SH-SY5Y (cell line): Measurements from ENCODE around the gene SLC6A12.

Source experiments
- GATA2 ChIP-seq: IDR thresholded peaks from 2 replicates; pipeline ENCODE4 v1.6.1; 2011; ENCODE audit warnings: mild to moderate bottlenecking, low read depth, low read length
- GATA3 ChIP-seq: IDR thresholded peaks from 2 replicates; pipeline ENCODE4 v1.6.1; 2011; ENCODE audit warnings: low read depth, mild to moderate bottlenecking, low read length, moderate library complexity

The SLC6A12 gene

DNA sequence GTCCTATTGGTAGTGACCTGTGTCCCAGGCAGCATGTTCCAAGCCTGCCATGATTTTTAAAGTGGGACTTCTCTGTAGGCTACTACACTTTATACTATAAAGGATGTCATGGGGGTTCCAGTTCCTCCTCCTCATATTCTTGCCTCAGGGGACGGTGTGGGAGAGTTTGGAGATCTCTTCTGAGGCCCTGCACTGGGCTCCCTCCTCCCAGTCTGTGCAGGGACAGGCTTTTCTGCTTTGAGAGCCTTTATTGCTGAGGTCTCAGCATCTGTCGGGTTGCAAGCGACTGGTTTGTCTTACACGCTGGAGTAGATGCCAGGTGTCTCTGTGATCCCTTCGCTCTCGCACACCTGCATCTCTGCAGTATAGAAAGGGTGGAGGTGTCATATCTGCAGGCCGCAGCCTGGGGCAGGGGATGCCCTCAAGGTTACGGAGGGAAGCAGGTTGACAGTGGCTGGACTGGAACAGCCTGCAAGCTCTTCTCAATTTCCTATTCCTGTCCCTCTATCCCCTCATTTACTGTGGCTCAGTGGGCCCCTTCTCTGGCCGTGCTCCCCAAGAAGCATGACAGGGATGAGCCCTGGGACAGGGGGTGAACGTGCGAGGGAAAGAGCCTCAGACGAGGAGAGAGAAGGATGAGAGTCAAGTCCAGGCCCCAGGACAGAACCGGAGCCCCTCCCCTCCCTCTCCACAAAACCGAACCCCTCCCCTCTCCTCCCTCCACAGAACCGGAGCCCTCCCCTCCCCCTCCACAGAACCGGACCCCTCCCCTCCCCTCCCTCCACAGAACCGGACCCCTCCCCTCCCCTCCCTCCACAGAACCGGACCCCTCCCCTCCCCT, 51.3 kb downstream of the SLC6A12 start:
- TF ChIP-seq GATA3 (no peak), GATA2 (no peak)

DNA sequence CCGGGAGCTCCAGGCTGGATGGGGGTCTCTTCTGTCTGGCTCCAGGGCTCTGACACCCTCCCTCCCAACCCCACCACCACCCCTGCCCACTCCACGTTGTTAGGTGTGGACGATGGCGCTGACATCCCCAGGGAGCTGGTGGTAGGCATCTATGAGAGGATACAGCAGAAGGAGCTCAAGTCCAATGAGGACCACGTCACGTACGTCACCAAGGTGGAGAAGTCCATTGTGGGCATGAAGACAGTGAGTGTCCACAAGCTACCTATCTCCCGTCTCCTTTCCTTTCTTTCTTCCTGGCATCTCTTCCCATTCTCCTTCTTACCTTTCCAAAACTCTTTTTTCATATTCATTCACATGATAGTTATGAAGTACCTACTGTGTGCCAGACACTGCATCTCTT, 52.1 kb downstream of the SLC6A12 start:
- TF ChIP-seq GATA3 (no peak), GATA2 (no peak)

DNA sequence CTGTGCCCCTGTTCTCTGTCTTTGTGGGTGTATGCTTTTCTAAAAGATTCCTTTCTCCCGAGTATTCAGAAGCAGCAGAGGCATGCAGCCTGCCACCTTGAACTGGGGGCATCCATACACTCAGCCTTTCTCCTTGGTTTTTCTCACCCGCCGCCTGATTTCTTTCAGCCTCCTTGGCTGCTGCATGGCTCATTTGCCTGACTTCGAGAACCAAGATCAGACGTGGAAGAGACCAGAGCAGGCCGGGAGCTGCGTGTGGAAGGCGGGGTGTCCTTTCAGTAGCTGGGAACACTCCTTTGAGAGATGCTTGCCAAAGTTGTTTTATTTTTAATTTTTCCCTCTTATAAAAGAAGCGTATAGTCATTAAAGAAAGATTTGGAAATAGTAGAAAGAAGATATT, 53.1 kb downstream of the SLC6A12 start:
- TF ChIP-seq GATA2 = no peak
- no peak for TF ChIP-seq GATA3

DNA sequence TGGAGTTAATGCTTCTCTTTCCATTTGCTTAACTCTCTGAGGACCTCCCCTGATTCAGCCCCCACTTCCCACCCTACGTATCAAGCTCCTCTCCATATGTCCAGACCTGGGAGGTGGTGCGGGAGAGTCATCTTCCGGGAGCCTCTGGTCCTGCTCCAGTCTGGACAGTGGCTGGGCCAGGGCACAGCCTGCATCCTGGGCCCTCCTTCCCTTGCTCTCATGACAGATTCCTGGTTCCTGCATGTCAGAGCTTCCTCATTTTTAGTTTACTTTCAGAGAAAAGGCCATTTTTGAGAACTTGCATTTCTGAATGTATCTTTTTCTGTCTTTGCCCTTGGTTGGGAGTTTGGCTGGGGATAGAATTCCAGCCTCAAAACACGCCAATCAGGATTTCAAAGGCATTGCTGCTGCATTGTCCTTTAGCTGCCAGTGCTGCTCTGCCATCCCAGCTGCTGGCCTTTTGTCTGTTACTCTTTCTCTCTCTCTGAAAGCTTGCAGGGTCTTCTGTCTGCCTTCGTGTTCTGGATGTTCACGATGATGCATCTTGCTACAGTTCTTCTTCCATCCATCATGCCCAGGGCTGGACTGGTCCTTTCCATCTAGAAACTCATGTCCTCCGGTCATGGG, 54.7 kb downstream of the SLC6A12 start:
- TF ChIP-seq GATA3 = no peak
- TF ChIP-seq GATA2 = no peak

- no peak for TF ChIP-seq GATA2
- TF ChIP-seq GATA3 = no peak
Observed at GRCh38 chr12:157644-158043, 56.3 kb downstream of the SLC6A12 start.

DNA sequence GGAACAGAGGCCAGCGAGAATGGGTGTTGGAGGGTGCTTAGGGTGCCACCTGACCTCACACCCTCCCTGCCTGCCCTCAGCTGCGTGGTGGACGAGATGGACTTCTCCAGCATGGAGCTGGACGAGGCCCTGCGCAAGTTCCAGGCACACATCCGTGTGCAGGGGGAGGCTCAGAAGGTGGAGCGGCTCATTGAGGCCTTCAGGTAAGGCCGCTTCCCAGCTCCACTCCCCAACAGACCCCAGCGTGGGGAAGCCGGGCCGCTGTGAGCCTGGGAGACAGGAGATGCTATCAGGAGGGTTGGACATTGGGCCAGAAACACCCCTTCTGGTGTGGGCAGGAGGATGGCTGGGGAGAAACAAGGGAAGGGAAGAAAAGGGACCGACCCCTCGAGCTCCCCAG, 57.0 kb downstream of the SLC6A12 start:
- no peak for TF ChIP-seq GATA3
- no peak for TF ChIP-seq GATA2

- TF ChIP-seq GATA2 (no peak), GATA3 (no peak)
Observed at GRCh38 chr12:155646-156045, 58.3 kb downstream of the SLC6A12 start.

DNA sequence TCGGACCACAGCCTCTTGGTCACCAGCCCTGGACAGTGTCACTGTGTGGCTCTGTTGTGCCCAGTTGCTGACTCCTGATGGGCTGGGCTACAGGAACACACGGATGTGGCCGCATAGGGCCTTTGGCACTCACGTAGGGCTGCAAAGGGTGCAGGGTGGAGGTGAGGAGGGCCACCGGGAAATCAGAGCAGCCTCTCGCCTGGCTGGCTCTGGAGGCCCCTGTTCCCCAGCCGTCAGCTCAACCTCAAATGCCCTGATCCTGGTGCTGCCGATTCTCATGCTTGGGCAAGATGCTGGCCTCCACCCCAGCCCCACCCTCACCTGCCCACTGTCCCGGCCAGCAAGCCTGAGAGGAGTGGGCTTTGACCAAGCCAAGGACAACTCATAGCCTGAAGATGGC, 59.0 kb downstream of the SLC6A12 start:
- TF ChIP-seq GATA3 (no peak), GATA2 (no peak)

- TF ChIP-seq GATA2 = no peak
- TF ChIP-seq GATA3 = no peak
Observed at GRCh38 chr12:154058-154457, 59.9 kb downstream of the SLC6A12 start.

GRCh38 chr12:153080-153746, 60.7 kb downstream of the SLC6A12 start:
- TF ChIP-seq GATA2 = no peak
- TF ChIP-seq GATA3 = no peak

DNA sequence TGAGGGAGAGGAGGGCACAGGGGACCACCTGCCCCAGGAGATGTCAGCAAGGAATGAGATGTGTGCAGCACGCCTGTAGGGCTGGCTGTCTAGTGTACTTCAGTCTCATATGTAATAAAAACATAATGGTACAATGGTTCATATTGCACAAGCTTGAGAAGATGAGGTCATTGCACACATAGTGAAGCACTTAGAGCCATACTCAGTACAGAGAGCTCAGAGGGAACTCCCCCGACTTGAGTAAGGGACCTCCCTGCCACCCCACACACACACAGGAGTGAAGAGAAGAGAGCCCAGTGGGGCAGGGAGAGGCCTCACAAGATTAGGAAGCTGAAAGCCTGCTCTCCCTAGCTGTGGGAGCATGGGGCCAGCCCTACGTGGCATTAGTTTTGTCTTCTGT, 61.5 kb downstream of the SLC6A12 start:
- TF ChIP-seq GATA2 = no peak
- no peak for TF ChIP-seq GATA3

DNA sequence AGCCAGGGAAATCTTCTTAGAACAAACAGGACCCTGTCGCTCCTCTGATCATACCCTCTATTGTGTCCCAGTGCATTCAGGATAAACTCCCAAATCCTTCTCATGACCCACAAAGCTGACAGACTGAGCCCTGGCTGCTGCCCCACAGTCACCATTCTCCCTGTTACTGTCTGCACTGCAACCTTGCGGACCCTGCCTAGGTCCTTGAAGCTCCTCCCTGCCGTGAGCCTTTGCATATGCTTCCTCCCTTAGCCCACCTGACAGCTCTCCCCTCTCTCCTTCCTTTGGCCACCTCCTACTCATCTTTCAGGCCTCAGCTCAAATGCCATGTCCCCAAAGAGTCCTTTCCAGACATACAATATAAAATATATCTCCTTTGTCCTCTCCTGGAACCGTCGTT, 62.4 kb downstream of the SLC6A12 start:
- TF ChIP-seq GATA3 (no peak), GATA2 (no peak)

DNA sequence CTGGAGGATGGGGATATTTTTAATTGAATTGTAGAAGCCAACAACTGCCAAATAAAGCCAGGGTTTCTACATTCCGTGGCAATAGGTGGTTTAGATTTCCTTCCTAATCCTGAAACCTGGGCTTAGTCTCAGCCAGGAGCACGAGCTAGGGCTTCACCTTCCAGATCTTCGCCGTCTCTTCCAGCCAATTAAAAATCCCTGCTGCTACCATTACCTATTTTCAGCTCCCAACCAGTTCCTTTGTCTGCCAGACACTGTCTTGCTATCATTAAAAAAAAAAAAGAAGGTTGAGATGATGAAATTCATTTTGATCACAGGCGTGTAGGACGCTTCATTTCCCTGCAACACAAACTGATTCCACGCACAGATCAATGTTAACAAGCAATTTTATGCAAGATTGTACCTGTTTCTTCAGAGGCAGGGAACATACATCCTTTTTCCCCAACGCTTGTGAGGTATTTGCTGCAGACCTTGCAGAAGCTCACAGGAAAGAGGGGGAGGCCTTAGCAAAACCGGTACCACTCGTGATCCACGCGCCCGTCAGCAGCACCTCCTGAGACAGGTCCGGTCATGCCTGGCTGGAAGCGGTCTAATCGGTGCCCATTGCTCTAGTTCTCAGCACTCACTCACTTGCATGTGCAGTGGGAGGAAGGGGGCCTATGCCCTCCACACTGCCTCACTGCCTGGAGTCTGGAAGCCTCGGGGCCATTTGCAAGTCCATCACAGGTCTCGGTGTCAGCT, 65.1 kb downstream of the SLC6A12 start:
- TF ChIP-seq GATA3 (no peak), GATA2 (no peak)

GRCh38 chr12:147242-147641, 66.7 kb downstream of the SLC6A12 start:
- TF ChIP-seq GATA3 (no peak), GATA2 (no peak)
